Measurements from ENCODE around the gene PADI3.

- TF ChIP-seq POLR2A (IDR thresholded peaks at IDR 0.05) (no peak), CTCF (IDR thresholded peaks at IDR 0.05) (no peak)
Observed at GRCh38 chr1:17222557-17222956, 26.3 kb upstream of the PADI3 start.

Data from Peyer's patch (tissue), 4 donors.